Neural cell (in vitro differentiated cells): Measurements from ENCODE around the gene MRPS12. TPM values are rescaled to one million over a fixed set of nuclear protein-coding genes. Genes with fewer than 3 reads are reported as not detected.

Source experiments
- H2AFZ ChIP-seq: fragments of 200-600, 300-800 bp; sonication (generic), shearing (Covaris generic); 2 replicates; pipeline ENCODE4 v1.6.0; 2014; ENCODE audit warnings: low read depth, mild to moderate bottlenecking, antibody characterized with exemption, low read length, moderate library complexity
- H3F3A ChIP-seq: fragments of 200-600 bp; shearing (Covaris generic); 2 replicates; pipeline ENCODE4 v1.6.1; 2016; ENCODE audit warnings: mild to moderate bottlenecking, moderate library complexity, mixed read lengths, antibody characterized with exemption, low read length; ENCODE audit not compliant: insufficient read depth, poor library complexity, severe bottlenecking
- H3K27ac ChIP-seq: fragments of 200-600, 300-800 bp; sonication (generic), shearing (Covaris generic); 2 replicates; pipeline ENCODE4 v1.5.1; 2014; ENCODE audit warnings: mild to moderate bottlenecking, low read length, moderate library complexity
- H3K27me3 ChIP-seq: fragments of 300-800, 200-600 bp; sonication (generic), shearing (Covaris generic); 2 replicates; pipeline ENCODE4 v1.6.0; 2014; ENCODE audit warnings: mild to moderate bottlenecking, low read depth, low read length, moderate library complexity; ENCODE audit not compliant: insufficient read depth
- H3K36me3 ChIP-seq: fragments of 300-800, 200-600 bp; sonication (generic), shearing (Covaris generic); 2 replicates; pipeline ENCODE4 v1.5.1; 2014; ENCODE audit warnings: mild to moderate bottlenecking, antibody characterized with exemption, low read length, moderate library complexity; ENCODE audit not compliant: insufficient read depth
- H3K4me2 ChIP-seq: fragments of 300-800, 200-600 bp; sonication (generic), shearing (Covaris generic); 2 replicates; pipeline ENCODE4 v1.6.0; 2014; ENCODE audit warnings: mild to moderate bottlenecking, low read length
- H3K4me3 ChIP-seq: fragments of 300-800, 200-600 bp; sonication (generic), shearing (Covaris generic); 2 replicates; pipeline ENCODE4 v1.5.1; 2014; ENCODE audit warnings: mild to moderate bottlenecking, low read length, moderate library complexity
- H3K79me2 ChIP-seq: fragments of 200-600 bp; shearing (Covaris generic); replicated peaks from 2 replicates; pipeline ENCODE4 v1.6.0; 2014; ENCODE audit warnings: mild to moderate bottlenecking, low read length, moderate library complexity; ENCODE audit not compliant: insufficient read depth
- H3K9ac ChIP-seq: fragments of 300-800, 200-600 bp; sonication (generic), shearing (Covaris generic); 2 replicates; pipeline ENCODE4 v1.6.1; 2016; ENCODE audit warnings: mild to moderate bottlenecking, low read length, mixed read lengths
- H3K9me2 ChIP-seq: fragments of 200-600 bp; shearing (Covaris generic); 2 replicates; pipeline ENCODE4 v1.6.1; 2016; ENCODE audit warnings: mild to moderate bottlenecking, low read length, mixed read lengths; ENCODE audit not compliant: insufficient read depth
- H3K9me3 ChIP-seq: fragments of 200-600, 300-800 bp; sonication (generic), shearing (Covaris generic); 2 replicates; pipeline ENCODE4 v1.6.1; 2016; ENCODE audit warnings: mild to moderate bottlenecking, mixed run types, low read length, moderate library complexity, mixed read lengths
- H4K20me1 ChIP-seq: fragments of 200-600 bp; shearing (Covaris generic); 2 replicates; pipeline ENCODE4 v1.6.1; 2016; ENCODE audit warnings: mild to moderate bottlenecking, mixed run types; ENCODE audit not compliant: insufficient read depth
- EP300 ChIP-seq: fragments of 450-650 bp; conservative IDR thresholded peaks from 2 replicates; pipeline ENCODE4 v1.6.1; 2014; ENCODE audit warnings: antibody characterized with exemption, mild to moderate bottlenecking, moderate library complexity; ENCODE audit not compliant: poor library complexity, severe bottlenecking
- EZH2 ChIP-seq: fragments of 200-600, 300-800 bp; shearing (Covaris generic), sonication (generic); IDR thresholded peaks from 2 replicates; pipeline ENCODE4 v1.6.1; 2014; ENCODE audit warnings: antibody characterized with exemption, low read length, borderline replicate concordance, mild to moderate bottlenecking; ENCODE audit not compliant: insufficient read depth, poor library complexity, severe bottlenecking
- MXI1 ChIP-seq: fragments of 450-650 bp; conservative IDR thresholded peaks from 2 replicates; pipeline ENCODE4 v1.6.1; 2014; ENCODE audit warnings: antibody characterized with exemption, mild to moderate bottlenecking; ENCODE audit not compliant: poor library complexity, severe bottlenecking
- POLR2AphosphoS5 ChIP-seq: IDR thresholded peaks from 2 replicates; pipeline ENCODE4 v1.6.1; 2012
- RAD21 ChIP-seq: fragments of 450-650 bp; conservative IDR thresholded peaks from 2 replicates; pipeline ENCODE4 v1.6.1; 2014; ENCODE audit warnings: antibody characterized with exemption, mild to moderate bottlenecking, moderate library complexity
- SMC3 ChIP-seq: fragments of 450-650 bp; conservative IDR thresholded peaks from 2 replicates; pipeline ENCODE4 v1.6.1; 2014; ENCODE audit warnings: antibody characterized with exemption, mild to moderate bottlenecking, moderate library complexity; ENCODE audit not compliant: poor library complexity
- TAF1 ChIP-seq: IDR thresholded peaks from 2 replicates; pipeline ENCODE4 v1.6.1; 2012; ENCODE audit warnings: low read depth
- polyA plus RNA-seq: library from polyadenylated mRNA; depleted of rRNA; stranded (reverse); fragments of >200 nt; gene quantifications from 2 replicates; pipeline ENCODE4 v1.2.3, GENCODE V29; 2014
- TF ChIP-seq, protein P1 (sequence below): IDR thresholded peaks from 2 replicates; pipeline ENCODE4 v1.6.1; 2012; ENCODE audit warnings: borderline replicate concordance
- TF ChIP-seq, protein P2 (sequence below): fragments of 450-650 bp; IDR thresholded peaks from 2 replicates; pipeline ENCODE4 v1.5.1; 2014; ENCODE audit warnings: antibody characterized with exemption, mild to moderate bottlenecking, moderate library complexity; ENCODE audit not compliant: poor library complexity, severe bottlenecking

The MRPS12 gene
- polyA plus RNA-seq, 1 donor from 2014 or later, result 30.0 TPM

DNA sequence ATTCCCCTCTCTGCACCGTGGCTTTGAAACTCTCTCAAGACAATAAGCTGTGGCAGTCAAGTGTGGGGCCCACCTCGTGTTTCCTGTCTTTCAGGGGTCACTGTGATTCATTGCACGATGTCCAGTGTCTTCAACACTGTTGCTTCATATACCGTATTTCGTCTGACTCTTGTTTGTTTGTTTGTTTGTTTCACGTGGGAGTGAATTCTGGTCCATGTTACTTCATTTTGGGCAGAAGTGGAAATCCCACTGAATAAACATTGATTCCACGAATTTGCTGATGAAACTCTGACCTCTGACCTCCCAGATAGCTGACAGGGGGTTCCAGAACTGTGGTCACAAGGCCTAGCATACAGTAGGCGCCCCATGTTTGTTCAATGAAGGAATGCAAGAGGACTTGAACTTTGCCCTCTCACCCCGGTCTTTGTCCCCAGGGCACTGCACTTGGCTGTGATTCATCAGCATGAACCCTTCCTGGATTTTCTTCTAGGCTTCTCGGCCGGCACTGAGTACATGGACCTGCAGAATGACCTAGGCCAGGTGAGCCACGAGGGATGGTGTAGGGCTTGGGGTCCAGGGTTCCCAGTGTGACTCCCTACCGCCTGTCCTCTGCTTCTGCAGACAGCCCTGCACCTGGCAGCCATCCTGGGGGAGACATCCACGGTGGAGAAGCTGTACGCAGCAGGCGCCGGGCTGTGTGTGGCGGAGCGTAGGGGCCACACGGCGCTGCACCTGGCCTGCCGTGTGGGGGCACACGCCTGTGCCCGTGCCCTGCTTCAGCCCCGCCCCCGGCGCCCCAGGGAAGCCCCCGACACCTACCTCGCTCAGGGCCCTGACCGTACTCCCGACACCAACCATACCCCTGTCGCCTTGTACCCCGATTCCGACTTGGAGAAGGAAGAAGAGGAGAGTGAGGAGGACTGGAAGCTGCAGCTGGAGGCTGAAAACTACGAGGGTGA is 25.9 kb upstream of the MRPS12 start:
- Histone ChIP-seq H3F3A (no peaks in the 10 kb centered on the region), H2AFZ (no peak overlapping the region), H3K4me3 (no peak overlapping the region)

DNA sequence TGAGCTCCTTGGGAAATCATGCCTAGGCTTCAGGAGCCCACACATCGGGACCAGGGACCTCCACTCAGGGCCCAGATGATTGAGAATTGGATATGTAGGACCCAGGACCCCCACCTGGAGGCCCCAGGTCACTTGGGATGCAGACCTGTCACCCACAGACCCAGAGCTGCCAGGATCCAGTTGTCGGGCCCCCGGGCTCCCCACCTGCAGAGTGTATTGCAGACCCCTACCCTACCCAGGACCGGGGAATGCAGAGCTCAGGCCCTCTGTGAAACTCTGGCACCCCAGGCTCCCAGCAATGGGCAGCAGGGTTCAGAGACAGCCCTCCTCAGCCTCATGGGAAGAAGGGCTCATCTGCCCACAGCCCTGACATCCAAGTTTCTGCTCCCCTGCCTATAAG is 25.1 kb upstream of the MRPS12 start:
- Histone ChIP-seq H3K27ac (no peak overlapping the region), H3K9me3 (no peaks in the 10 kb centered on the region), H3K27me3 (no peaks in the 10 kb centered on the region)

More for the DNA sequence above, 25.9 kb upstream of the MRPS12 start:
- no peaks in the 10 kb centered on the region for H3K79me2 ChIP-seq
- no peak for TF ChIP-seq EZH2
- no peak for TF ChIP-seq TAF1
- TF ChIP-seq, protein P1, sequence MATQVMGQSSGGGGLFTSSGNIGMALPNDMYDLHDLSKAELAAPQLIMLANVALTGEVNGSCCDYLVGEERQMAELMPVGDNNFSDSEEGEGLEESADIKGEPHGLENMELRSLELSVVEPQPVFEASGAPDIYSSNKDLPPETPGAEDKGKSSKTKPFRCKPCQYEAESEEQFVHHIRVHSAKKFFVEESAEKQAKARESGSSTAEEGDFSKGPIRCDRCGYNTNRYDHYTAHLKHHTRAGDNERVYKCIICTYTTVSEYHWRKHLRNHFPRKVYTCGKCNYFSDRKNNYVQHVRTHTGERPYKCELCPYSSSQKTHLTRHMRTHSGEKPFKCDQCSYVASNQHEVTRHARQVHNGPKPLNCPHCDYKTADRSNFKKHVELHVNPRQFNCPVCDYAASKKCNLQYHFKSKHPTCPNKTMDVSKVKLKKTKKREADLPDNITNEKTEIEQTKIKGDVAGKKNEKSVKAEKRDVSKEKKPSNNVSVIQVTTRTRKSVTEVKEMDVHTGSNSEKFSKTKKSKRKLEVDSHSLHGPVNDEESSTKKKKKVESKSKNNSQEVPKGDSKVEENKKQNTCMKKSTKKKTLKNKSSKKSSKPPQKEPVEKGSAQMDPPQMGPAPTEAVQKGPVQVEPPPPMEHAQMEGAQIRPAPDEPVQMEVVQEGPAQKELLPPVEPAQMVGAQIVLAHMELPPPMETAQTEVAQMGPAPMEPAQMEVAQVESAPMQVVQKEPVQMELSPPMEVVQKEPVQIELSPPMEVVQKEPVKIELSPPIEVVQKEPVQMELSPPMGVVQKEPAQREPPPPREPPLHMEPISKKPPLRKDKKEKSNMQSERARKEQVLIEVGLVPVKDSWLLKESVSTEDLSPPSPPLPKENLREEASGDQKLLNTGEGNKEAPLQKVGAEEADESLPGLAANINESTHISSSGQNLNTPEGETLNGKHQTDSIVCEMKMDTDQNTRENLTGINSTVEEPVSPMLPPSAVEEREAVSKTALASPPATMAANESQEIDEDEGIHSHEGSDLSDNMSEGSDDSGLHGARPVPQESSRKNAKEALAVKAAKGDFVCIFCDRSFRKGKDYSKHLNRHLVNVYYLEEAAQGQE, result no peak
- H3K4me2 ChIP-seq, result no peak overlapping the region
- no peaks in the 10 kb centered on the region for H3K27me3 ChIP-seq
- no peaks in the 10 kb centered on the region for H4K20me1 ChIP-seq
- no peaks in the 10 kb centered on the region for H3K36me3 ChIP-seq
- no peaks in the 10 kb centered on the region for H3K9me2 ChIP-seq
- no peaks in the 10 kb centered on the region for H3K9me3 ChIP-seq
- no peak overlapping the region for H3K27ac ChIP-seq
- no peak overlapping the region for H3K9ac ChIP-seq

More for the DNA sequence above, 25.1 kb upstream of the MRPS12 start:
- Histone ChIP-seq H4K20me1 (no peaks in the 10 kb centered on the region), H2AFZ (no peak overlapping the region), H3K4me2 (no peak overlapping the region), H3K36me3 (no peaks in the 10 kb centered on the region), H3K79me2 (no peaks in the 10 kb centered on the region), H3K4me3 (no peak overlapping the region), H3K9me2 (no peaks in the 10 kb centered on the region), H3F3A (no peaks in the 10 kb centered on the region), H3K9ac (no peak overlapping the region)
- TF ChIP-seq SMC3 (no peak), RAD21 (no peak), MXI1 (no peak), TAF1 (no peak), POLR2AphosphoS5 (no peak), EP300 (no peak), EZH2 (no peak)
- TF ChIP-seq, protein P1, result no peak
- TF ChIP-seq, protein P2, sequence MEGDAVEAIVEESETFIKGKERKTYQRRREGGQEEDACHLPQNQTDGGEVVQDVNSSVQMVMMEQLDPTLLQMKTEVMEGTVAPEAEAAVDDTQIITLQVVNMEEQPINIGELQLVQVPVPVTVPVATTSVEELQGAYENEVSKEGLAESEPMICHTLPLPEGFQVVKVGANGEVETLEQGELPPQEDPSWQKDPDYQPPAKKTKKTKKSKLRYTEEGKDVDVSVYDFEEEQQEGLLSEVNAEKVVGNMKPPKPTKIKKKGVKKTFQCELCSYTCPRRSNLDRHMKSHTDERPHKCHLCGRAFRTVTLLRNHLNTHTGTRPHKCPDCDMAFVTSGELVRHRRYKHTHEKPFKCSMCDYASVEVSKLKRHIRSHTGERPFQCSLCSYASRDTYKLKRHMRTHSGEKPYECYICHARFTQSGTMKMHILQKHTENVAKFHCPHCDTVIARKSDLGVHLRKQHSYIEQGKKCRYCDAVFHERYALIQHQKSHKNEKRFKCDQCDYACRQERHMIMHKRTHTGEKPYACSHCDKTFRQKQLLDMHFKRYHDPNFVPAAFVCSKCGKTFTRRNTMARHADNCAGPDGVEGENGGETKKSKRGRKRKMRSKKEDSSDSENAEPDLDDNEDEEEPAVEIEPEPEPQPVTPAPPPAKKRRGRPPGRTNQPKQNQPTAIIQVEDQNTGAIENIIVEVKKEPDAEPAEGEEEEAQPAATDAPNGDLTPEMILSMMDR, result no peak
